Left hindlimb (tissue), 1 donor: ENCODE measurements around the gene SULT2A1.
"Not testable (repeated sequence)": the region's sequence is repeated elsewhere in the genome, so short reads cannot be mapped to it uniquely, and the experiment has no call there.

Source experiments
- DNase-seq: peaks from one replicate; pipeline ENCODE4 v3.0.0-alpha.2; 2018

The SULT2A1 gene

GRCh38 chr19:47886010-47886559 is at the start of gene SULT2A1:
TSS of gene SULT2A1 (minus strand) at chr19:47886315. CDS start at chr19:47886257, 58 bp downstream.
- no peak for DNase-seq

- not testable (repeated sequence) for DNase-seq
Measured at GRCh38 chr19:47928581-47928980, 42.5 kb upstream of the SULT2A1 start.

GRCh38 chr19:47920107-47920506 is 34.0 kb upstream of the SULT2A1 start:
- not testable (repeated sequence) for DNase-seq

GRCh38 chr19:47910191-47910590 is 24.1 kb upstream of the SULT2A1 start:
- not testable (repeated sequence) for DNase-seq

- DNase-seq = not testable (repeated sequence)
Measured at GRCh38 chr19:47909350-47909749, 23.2 kb upstream of the SULT2A1 start.

GRCh38 chr19:47901370-47901769 is 15.3 kb upstream of the SULT2A1 start:
- DNase-seq = no peak

- DNase-seq = no peak
Measured at GRCh38 chr19:47899335-47899734, 13.2 kb upstream of the SULT2A1 start.

- DNase-seq = no peak
Measured at GRCh38 chr19:47897861-47898260, 11.7 kb upstream of the SULT2A1 start.

GRCh38 chr19:47896773-47897172 is 10.7 kb upstream of the SULT2A1 start:
- DNase-seq = no peak

- DNase-seq = no peak
Measured at GRCh38 chr19:47896019-47896418, 9.9 kb upstream of the SULT2A1 start.

GRCh38 chr19:47895165-47895782 is 9.2 kb upstream of the SULT2A1 start:
- DNase-seq = no peak

- no peak for DNase-seq
Measured at GRCh38 chr19:47891923-47892666, 6.0 kb upstream of the SULT2A1 start.

GRCh38 chr19:47891622-47891922 is 5.5 kb upstream of the SULT2A1 start:
- DNase-seq = no peak

GRCh38 chr19:47890865-47891621 is 4.9 kb upstream of the SULT2A1 start:
- DNase-seq = no peak

- DNase-seq = no peak
Measured at GRCh38 chr19:47885067-47885463, 1.1 kb downstream of the SULT2A1 start.

GRCh38 chr19:47882890-47883289 is 3.2 kb downstream of the SULT2A1 start:
- no peak for DNase-seq

GRCh38 chr19:47881757-47882156 is 4.4 kb downstream of the SULT2A1 start:
- no peak for DNase-seq

- not testable (repeated sequence) for DNase-seq
Measured at GRCh38 chr19:47879385-47879784, 6.7 kb downstream of the SULT2A1 start.

- DNase-seq = no peak
Measured at GRCh38 chr19:47878906-47879305, 7.2 kb downstream of the SULT2A1 start.

- no peak for DNase-seq
Measured at GRCh38 chr19:47865166-47865565, 20.9 kb downstream of the SULT2A1 start.

GRCh38 chr19:47863514-47863936 is 22.6 kb downstream of the SULT2A1 start:
- peak; percentile 84 for DNase-seq

GRCh38 chr19:47861630-47862029 is 24.5 kb downstream of the SULT2A1 start:
- DNase-seq = no peak

- no peak for DNase-seq
Measured at GRCh38 chr19:47860602-47861297, 25.4 kb downstream of the SULT2A1 start.
